ENCODE results near the gene RPL18A.
"Not testable (repeated sequence)": the region's sequence is repeated elsewhere in the genome, so short reads cannot be mapped to it uniquely, and the experiment has no call there.

Gene RPL18A

DNA sequence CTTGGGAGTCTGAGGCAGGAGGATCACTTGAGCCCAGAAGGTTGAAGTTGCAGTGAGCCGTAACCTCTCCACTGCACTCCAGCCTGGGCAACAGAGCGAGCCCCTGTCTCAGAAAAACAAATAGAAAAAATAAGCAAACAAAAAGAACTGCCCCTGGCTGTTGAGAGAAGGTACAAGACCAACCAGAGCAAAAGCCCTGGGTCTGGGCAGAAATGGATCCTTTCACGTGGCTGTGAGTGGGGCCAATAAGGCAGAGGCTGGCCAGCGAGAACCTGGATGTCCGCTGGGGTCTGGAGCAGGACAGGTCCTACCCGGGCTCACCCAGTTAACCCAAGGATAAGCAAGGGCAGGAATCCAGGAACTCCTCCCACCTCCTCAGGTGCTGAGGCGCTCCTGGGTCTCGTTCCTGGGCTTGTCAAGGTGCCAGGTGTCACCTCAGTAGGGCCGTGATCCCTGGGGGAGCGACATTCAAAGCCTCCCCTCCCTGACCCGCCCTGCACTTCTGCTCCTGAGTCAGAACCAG is 7.3 kb downstream of the RPL18A start:
- no peak for FAIRE-seq

DNA sequence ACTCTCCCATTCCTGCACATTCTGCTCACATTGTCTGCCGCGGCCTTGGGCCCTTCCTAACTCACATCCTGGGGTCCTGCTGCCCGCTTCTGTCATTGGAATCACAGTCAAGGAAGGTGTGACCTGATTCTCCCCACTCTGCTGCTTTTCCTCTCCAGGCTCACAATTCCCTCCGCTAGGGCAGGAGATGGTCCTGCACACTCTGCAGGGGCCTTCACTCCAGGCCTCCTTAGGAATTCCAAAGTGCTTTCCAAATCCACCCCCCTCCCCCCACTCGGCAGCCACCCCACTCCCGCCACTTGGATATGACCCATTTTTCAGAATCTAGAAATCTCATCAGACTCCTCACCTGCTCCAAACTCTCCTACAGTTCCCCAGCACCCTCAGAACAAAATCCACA is 9.0 kb downstream of the RPL18A start:
- no peak for FAIRE-seq

DNA sequence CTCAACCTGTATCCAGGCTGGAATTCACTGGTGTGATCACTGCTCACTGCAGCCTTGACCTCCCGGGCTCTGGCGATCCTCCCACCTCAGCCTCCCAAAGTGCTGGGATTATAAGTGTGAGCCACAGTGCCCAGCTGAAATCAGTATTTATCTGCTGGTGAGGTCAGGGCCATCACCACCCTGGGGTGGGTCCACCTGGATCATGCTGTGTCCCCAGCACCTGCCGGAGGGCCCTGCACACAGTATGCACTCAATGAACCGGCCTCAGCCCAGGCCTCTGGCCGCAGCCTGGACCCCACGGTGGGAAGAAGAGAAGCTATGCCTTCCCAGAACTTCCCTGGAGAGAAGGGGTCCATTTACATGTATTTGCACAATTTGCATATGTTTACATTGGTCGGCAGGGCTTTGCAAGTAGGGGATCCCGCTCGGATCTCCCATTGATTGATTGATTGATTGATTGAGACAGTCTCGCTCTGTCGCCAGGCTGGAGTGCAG is 9.5 kb downstream of the RPL18A start:
- no peak for FAIRE-seq

DNA sequence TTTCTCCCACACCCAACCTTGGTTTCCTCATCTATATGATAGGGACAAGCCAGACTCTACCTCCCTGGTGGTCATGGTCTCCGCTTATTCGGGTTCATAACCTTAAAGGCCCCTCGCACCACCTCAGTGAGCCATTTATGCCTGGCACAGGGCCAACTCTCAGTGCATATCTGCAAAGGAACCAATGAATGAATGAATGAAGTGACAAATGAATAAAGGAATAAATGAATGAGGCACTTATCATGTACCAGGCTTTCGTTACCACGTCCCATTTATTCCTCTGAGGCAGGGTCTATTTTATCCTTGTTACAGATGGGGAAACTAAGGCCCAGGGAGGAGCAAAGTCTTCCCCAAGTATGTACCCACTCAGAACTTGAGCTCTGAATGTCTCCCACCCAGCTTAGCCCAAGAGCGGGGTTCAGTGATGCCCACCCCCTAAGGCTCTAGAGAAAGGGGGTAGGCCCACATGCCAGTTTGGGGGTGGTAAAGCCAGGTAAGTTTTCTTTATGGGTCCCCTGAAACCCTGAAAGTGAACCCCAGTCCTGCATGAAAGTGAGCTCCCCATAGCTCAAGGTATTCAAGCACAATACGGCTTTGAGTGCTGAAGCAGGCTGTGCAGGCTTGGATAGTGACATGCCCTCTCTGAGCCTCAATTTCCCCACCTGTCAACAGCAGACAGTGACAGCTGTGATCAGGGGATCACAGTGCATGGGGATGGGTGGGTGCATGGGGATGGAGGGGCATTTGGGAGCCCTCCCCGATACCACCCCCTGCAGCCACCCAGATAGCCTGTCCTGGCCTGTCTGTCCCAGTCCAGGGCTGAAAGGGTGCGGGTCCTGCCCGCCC is 11.5 kb downstream of the RPL18A start:
- FAIRE-seq: no peak

DNA sequence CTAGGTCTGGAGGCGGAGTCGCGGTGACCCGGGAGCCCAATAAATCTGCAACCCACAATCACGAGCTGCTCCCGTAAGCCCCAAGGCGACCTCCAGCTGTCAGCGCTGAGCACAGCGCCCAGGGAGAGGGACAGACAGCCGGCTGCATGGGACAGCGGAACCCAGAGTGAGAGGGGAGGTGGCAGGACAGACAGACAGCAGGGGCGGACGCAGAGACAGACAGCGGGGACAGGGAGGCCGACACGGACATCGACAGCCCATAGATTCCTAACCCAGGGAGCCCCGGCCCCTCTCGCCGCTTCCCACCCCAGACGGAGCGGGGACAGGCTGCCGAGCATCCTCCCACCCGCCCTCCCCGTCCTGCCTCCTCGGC is 12.2 kb downstream of the RPL18A start, which contains the start of gene SLC5A5:
Gene SLC5A5 (plus strand): TSS at position 68 of the 373 bp plus-strand sequence. CDS start 375 bp downstream, outside the sequence.
- FAIRE-seq: no peak

GRCh38 chr19:17872251-17873001 is 12.7 kb downstream of the RPL18A start:
- FAIRE-seq: no peak

GRCh38 chr19:17873786-17874757 is 14.4 kb downstream of the RPL18A start:
- no peak for FAIRE-seq

DNA sequence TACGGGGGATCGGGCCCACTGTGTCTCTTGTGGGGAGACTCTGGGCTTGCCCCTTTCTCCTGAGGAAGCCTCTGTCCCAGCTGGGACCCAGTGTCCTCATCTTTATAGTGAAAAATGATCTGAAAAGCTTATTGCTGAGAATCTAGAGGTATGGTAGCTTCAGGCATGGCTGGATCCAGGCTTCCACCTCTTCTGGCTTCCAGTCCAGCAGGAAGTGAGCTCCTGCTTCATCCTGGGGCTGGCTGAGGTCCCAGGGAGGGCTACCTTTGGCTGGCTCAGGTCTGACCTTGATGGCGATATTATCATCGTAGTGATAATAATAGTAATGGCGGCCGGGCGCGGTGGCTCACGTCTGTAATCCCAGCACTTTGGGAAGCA is 15.0 kb downstream of the RPL18A start:
- FAIRE-seq: no peak

- FAIRE-seq: no peak
These were observed 18.0 kb downstream of the RPL18A start for GRCh38 chr19:17877696-17878095.

GRCh38 chr19:17879466-17879865 is 19.8 kb downstream of the RPL18A start:
- FAIRE-seq: no peak

GRCh38 chr19:17881701-17882100 is 22.0 kb downstream of the RPL18A start:
- FAIRE-seq: no peak

DNA sequence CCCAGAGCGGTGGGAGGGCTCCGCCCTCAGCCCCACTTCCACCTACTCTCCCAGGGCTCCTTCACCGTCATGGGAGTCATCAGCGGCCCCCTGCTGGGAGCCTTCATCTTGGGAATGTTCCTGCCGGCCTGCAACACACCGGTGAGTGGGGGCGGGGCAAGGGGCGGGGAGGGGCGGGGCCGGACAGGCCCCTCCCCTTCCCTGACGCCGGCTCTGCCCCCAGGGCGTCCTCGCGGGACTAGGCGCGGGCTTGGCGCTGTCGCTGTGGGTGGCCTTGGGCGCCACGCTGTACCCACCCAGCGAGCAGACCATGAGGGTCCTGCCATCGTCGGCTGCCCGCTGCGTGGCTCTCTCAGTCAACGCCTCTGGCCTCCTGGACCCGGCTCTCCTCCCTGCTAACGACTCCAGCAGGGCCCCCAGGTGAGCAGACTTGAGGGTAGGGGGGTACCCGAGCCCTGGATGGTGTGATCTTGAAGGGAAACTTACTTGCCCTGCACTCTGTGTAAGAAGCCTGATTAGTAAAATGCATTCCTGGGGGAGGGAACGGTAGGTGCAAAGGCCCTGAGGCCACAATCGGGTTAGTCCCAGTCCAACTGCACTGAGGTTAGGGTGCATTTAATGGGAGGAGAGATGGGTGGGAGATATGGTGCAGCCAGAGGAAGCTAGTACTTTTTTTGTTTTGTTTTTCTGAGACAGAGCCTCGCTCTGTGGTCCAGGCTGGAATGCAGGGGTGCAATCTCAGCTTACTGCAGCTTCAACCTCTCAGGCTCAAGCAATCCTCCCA is 24.1 kb downstream of the RPL18A start:
- no peak for FAIRE-seq

DNA sequence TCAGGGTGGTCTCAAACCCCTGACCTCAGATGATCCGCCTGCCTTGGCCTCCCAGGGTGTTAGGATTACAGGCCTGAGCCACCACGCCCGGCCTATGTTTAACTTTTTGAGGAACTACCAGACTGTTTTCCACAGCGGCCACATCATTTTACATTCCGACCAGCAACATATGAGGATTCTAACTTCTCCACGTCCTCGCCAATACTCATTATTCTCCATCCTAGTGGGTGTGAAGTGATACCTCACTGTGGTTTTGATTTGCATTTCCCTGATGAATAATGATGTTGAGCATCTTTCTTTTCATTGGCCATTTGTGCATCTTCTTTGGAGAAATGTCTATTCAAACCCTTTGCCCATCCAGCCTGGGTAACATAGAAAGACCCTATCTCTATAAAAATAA is 26.8 kb downstream of the RPL18A start:
- no peak for FAIRE-seq

- not testable (repeated sequence) for FAIRE-seq
These were observed 27.5 kb downstream of the RPL18A start for GRCh38 chr19:17887221-17887620.

GRCh38 chr19:17888260-17888659 is 28.6 kb downstream of the RPL18A start:
- no peak for FAIRE-seq

DNA sequence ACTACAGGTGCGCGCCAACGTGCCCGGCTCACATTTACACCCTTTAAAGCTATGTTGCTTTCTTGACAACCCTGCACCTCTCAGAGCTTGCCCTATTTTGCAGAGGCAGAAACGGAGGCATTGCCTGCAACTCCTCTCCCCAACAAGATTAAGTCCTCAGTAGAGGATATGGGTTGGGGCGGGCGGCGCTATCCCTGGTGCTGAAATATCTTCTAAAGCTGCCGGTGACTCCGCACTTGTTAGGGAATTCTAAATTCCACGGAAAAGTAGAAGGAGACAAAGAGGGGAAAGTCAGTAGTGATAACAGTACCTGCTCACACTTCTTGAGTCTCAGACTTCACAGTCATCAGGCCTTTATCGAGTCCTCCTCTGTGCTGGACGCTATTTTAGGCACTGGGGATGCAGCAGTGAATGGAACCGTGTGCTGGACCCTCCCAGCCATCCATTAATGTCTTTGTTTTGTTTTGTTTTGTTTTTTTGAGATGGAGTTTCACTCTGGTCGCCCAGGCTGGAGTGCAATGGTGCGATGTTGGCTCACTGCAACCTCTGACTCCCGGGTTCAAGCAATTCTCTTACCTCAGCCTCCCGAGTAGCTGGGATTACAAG is 30.0 kb downstream of the RPL18A start:
- no peak for FAIRE-seq

DNA sequence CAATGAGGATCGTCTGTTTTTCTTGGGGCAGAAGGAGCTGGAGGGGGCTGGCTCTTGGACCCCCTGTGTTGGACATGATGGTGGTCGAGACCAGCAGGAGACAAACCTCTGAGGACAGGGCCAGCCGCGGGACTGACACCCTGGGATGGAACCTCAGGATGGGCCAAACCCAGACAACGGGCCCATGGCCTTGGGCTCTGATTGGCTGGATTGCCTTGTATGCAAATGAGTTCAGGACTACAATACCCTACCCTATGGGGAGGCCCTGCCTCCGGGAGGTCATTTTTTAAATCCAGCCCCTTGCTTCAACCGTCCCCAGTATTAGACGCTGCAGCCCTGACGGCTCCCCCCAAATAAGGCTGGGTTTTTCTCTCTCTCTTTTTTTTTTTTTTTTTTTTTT is 34.1 kb downstream of the RPL18A start:
- no peak for FAIRE-seq

DNA sequence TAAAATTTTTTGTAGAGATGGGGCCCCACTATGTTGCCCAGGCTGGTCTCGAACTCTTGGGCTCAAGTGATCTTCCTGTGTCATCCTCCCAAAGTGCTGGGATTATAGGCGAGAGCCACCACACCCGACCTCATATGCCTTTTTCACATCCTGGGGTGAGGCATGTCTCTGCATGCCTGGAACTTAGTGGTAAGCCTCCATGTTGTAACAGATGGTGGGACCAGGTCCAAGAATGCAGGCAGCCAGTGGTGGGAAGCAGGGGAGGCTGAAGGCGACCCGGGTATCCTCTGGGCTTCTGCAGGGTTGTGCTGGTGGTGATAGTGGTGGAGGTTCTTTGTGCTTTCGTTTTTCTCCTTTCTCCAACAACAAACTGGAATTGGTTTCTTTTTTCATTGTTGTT is 43.0 kb downstream of the RPL18A start:
- no peak for FAIRE-seq

GRCh38 chr19:17908244-17908643 is 48.5 kb downstream of the RPL18A start:
- FAIRE-seq: no peak

DNA sequence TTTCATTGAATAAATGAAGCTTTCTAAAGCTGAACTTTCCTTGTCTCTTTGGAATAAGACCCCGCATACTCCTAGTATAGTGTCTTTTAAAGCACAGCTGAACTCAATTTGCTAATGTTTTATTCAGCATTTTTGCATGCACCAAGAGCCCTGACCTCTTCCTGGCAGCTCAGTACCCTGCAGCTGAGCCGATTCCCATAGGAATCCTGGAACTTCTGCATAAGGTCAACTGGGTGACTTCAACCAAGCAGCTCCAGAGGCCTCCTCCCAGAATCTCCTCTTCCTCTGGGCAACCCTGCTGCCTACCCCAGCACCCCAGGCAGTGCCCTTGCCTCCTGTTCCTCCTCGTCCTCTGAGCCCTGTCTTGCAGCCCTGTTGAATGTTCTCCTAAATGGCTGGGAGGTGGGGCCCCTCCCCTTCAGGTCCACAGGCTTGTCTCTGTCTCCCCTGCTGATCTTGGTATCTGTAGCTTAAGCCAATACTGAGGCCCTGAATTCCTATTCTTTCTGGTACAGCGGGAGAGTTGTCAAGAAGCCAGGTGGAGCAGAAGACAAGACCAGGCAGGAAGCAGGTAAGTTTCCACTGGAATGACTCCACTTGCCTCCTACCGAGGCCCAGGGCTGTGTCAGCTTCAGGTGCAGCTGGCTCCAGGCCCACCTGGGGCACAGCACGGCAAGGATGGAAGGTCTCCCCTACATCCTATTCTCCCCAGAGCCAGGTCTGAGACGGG is 49.5 kb downstream of the RPL18A start:
- no peak for FAIRE-seq
